ENCODE results near the gene SLC38A8. TPM values are rescaled to one million over a fixed set of nuclear protein-coding genes. Genes with fewer than 3 reads are reported as not detected.
A peak's percentile ranks its signal among the peaks of the same experiment; 100 is the strongest.

Gene SLC38A8
- total RNA-seq, 2 experiments from 2014 or later = not detected

DNA sequence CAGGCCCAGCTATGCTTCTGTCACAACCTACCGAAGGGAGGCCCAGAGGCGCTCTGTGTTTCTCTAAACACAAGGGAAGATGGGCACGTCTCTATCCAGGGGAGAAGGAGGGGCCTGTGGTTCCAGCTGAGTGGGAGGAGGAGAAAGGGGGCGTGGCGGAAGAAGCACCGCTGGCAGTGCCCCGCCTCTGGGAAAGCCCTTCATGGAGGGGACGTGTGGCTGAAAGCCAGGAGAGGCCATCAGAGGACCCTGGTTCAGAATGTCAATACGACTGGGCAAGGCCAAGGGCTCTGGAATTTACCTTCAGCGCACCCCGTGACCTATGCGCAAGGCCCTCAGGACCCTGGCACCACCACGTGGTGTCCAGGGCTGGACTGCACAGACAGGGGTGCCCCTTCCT, 12.3 kb upstream of the SLC38A8 start:
- Histone ChIP-seq H3K9me3 (ENCODE audit: control insufficient read depth in 1 of 2, insufficient read depth in 1 of 2, low read length in 2 of 2) (no peaks in the 10 kb centered on the region), H3K4me3 (ENCODE audit: low read length) (no peak overlapping the region), H3K4me1 (ENCODE audit: insufficient read depth, low read length) (no peaks in the 10 kb centered on the region), H3K27me3 (ENCODE audit: control insufficient read depth in 1 of 2, insufficient read depth in 2 of 2, low read length in 2 of 2) (no peaks in the 10 kb centered on the region), H3K27ac (ENCODE audit: low read depth in 1 of 2, low read length in 2 of 2) (no peak overlapping the region), H3K36me3 (ENCODE audit: insufficient read depth, low read length) (peaks cover 79% of the 10 kb centered on the region)
- Mint-ChIP-seq H3K9me3 (no peaks in the 10 kb centered on the region), H3K27ac (no peak overlapping the region), H3K4me3 (no peak overlapping the region), H3K36me3 (ENCODE audit: low read depth) (peaks cover 88% of the 10 kb centered on the region), H3K4me1 (ENCODE audit: low read depth) (no peaks in the 10 kb centered on the region), H3K27me3 (no peaks in the 10 kb centered on the region)
- ATAC-seq (ENCODE audit: poor library complexity) (no peak), DNase-seq (peak in 1 of 14 experiments; percentile 25)
- CTCF ChIA-PET = no interaction called here
- intact Hi-C loops (cut with DNase I, micrococcal nuclease) = no loop called here
- POLR2A ChIA-PET = no interaction called here
- TF ChIP-seq, protein P1, sequence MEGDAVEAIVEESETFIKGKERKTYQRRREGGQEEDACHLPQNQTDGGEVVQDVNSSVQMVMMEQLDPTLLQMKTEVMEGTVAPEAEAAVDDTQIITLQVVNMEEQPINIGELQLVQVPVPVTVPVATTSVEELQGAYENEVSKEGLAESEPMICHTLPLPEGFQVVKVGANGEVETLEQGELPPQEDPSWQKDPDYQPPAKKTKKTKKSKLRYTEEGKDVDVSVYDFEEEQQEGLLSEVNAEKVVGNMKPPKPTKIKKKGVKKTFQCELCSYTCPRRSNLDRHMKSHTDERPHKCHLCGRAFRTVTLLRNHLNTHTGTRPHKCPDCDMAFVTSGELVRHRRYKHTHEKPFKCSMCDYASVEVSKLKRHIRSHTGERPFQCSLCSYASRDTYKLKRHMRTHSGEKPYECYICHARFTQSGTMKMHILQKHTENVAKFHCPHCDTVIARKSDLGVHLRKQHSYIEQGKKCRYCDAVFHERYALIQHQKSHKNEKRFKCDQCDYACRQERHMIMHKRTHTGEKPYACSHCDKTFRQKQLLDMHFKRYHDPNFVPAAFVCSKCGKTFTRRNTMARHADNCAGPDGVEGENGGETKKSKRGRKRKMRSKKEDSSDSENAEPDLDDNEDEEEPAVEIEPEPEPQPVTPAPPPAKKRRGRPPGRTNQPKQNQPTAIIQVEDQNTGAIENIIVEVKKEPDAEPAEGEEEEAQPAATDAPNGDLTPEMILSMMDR (IDR thresholded peaks at IDR 0.05) = no peak

DNA sequence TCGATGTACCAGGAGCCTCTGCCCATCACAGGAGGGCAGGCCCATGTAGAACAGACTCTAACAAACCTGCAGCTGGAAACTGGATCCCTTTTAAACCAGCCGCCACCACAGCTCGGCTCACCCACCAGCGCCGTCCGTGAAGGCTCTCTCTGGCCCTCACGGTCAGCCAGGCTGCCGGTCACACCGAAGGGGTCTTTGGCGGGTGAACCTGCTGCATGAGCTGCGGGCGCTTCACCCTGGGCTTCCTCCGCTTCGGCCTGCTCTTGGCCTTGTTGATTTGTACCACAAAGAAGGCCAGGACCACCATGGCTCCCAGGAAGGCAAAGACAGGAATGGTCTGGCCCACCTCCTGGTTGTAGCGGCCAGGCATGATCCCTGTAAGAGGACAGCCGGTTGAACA, 11.7 kb upstream of the SLC38A8 start:
- peaks cover 88% of the 10 kb centered on the region for H3K36me3 Mint-ChIP-seq (ENCODE audit: low read depth)
- H3K4me1 Mint-ChIP-seq (ENCODE audit: low read depth) = no peaks in the 10 kb centered on the region

DNA sequence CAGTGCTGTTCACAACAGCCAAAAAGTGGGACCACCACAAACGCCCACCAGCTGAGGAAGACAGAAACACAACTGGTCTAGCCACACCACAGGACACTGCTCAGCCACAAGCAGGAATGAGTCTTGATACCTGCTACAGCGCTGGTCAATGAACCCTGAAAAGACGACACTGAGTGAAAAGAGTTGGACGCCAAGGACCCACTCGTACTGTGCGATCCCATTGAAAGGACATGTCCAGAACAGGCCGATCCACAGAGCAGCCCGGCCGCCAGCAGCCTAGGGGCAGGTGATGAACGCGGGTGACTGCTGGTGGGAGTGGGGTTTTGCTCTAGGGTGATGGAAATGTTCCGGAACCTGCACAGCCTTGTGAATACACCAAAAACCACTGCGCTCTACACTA, 10.6 kb upstream of the SLC38A8 start:
- no peaks in the 10 kb centered on the region for H3K4me1 Mint-ChIP-seq (ENCODE audit: low read depth)
- H3K9me3 Mint-ChIP-seq = no peaks in the 10 kb centered on the region
- H3K4me3 Mint-ChIP-seq = no peak overlapping the region
- no peak overlapping the region for H3K27ac ChIP-seq (ENCODE audit: low read depth in 1 of 2, low read length in 2 of 2)
- CTCF ChIA-PET = no interaction called here
- peak in 1 of 14 experiments; percentile 23 for DNase-seq
- no peaks in the 10 kb centered on the region for H3K9me3 ChIP-seq (ENCODE audit: control insufficient read depth in 1 of 2, insufficient read depth in 1 of 2, low read length in 2 of 2)
- no peaks in the 10 kb centered on the region for H3K4me1 ChIP-seq (ENCODE audit: insufficient read depth, low read length)
- no peak for ATAC-seq (ENCODE audit: poor library complexity)
- intact Hi-C loops (cut with DNase I, micrococcal nuclease) = no loop called here
- no peak overlapping the region for H3K4me3 ChIP-seq (ENCODE audit: low read length)
- H3K27me3 ChIP-seq (ENCODE audit: control insufficient read depth in 1 of 2, insufficient read depth in 2 of 2, low read length in 2 of 2) = no peaks in the 10 kb centered on the region
- no peak overlapping the region for H3K27ac Mint-ChIP-seq
- H3K36me3 ChIP-seq (ENCODE audit: insufficient read depth, low read length) = peaks cover 75% of the 10 kb centered on the region
- TF ChIP-seq, protein P1 (IDR thresholded peaks at IDR 0.05) = no peak
- H3K36me3 Mint-ChIP-seq (ENCODE audit: low read depth) = peaks cover 83% of the 10 kb centered on the region
- POLR2A ChIA-PET = no interaction called here
- no peaks in the 10 kb centered on the region for H3K27me3 Mint-ChIP-seq

More for the DNA sequence above, 11.7 kb upstream of the SLC38A8 start:
- TF ChIP-seq, protein P1 (IDR thresholded peaks at IDR 0.05) = no peak
- CTCF ChIA-PET = no interaction called here
- Histone ChIP-seq H3K27ac (ENCODE audit: low read depth in 1 of 2, low read length in 2 of 2) (no peak overlapping the region), H3K27me3 (ENCODE audit: control insufficient read depth in 1 of 2, insufficient read depth in 2 of 2, low read length in 2 of 2) (no peaks in the 10 kb centered on the region), H3K9me3 (ENCODE audit: control insufficient read depth in 1 of 2, insufficient read depth in 1 of 2, low read length in 2 of 2) (no peaks in the 10 kb centered on the region), H3K4me3 (ENCODE audit: low read length) (no peak overlapping the region), H3K36me3 (ENCODE audit: insufficient read depth, low read length) (peaks cover 78% of the 10 kb centered on the region), H3K4me1 (ENCODE audit: insufficient read depth, low read length) (no peaks in the 10 kb centered on the region)
- Mint-ChIP-seq H3K27me3 (no peaks in the 10 kb centered on the region), H3K9me3 (no peaks in the 10 kb centered on the region), H3K27ac (no peak overlapping the region), H3K4me3 (no peak overlapping the region)
- ATAC-seq (ENCODE audit: poor library complexity) (no peak), DNase-seq (peak in 1 of 14 experiments; percentile 27)
- POLR2A ChIA-PET = no interaction called here
- intact Hi-C loops (cut with DNase I, micrococcal nuclease) = no loop called here

Data from CD4-positive, alpha-beta T cell (primary cell).